Fibroblast of lung (primary cell): ENCODE data around the gene OR9A2.

Source experiments
- EZH2 ChIP-seq: IDR thresholded peaks from 2 replicates; pipeline ENCODE4 v1.5.1; 2012; ENCODE audit warnings: low read length, control low read depth, mild to moderate bottlenecking; ENCODE audit errors: missing control alignments
- TF ChIP-seq, protein P1 (sequence below), 2 donors: IDR thresholded peaks in 1 of 2; conservative IDR thresholded peaks in 1 of 2; 1 replicate in 1 of 2; 2 replicates in 1 of 2; pipeline ENCODE4 v1.5.1; 2011 to 2012; ENCODE audit warnings: low read length in 2 of 2, control low read depth in 1 of 2, inconsistent platforms in 1 of 2, low read depth in 1 of 2, mild to moderate bottlenecking in 1 of 2

DNA sequence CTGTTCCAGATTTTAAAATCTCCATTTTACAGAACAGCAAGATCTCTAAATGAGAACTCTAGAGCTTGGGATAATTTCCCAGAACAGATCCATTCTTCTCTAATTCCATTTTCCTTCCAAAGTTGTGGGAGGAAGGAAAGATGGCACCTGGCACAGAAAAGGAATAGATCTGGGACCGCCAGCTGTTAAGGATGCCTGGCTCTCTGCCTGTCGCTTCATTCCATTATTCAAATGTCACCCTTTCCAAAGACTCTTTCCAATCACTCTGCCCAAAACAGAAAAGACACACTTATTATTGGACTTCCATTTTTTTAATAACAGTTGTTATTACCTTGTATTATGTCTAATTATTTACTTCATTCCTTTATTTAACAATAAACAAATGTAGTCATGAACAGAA, 751 bp upstream of the OR9A2 start:
- TF ChIP-seq, protein P1, sequence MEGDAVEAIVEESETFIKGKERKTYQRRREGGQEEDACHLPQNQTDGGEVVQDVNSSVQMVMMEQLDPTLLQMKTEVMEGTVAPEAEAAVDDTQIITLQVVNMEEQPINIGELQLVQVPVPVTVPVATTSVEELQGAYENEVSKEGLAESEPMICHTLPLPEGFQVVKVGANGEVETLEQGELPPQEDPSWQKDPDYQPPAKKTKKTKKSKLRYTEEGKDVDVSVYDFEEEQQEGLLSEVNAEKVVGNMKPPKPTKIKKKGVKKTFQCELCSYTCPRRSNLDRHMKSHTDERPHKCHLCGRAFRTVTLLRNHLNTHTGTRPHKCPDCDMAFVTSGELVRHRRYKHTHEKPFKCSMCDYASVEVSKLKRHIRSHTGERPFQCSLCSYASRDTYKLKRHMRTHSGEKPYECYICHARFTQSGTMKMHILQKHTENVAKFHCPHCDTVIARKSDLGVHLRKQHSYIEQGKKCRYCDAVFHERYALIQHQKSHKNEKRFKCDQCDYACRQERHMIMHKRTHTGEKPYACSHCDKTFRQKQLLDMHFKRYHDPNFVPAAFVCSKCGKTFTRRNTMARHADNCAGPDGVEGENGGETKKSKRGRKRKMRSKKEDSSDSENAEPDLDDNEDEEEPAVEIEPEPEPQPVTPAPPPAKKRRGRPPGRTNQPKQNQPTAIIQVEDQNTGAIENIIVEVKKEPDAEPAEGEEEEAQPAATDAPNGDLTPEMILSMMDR (conservative IDR thresholded peaks at IDR 0.05 in 1 of 2, IDR thresholded peaks at IDR 0.05 in 1 of 2; ENCODE audit: low read depth in 1 of 2, low read length in 2 of 2), result no peak
- TF ChIP-seq EZH2, result no peak
